ENCODE data around the gene HECTD2. TPM values are rescaled to one million over a fixed set of nuclear protein-coding genes. Genes with fewer than 3 reads are reported as not detected.

The HECTD2 gene
- total RNA-seq, 1 experiment from 2014 or later: 2.0 TPM

- BruUV-seq (replicated peaks): no TSS peak
- no peak for DNase-seq
- H3K36me3 ChIP-seq (ENCODE audit: control insufficient read depth, insufficient read depth, low read length): no peaks in the 10 kb centered on the region
- H3K9me3 ChIP-seq: no peaks in the 10 kb centered on the region; the same call in 1 of the 2 replicates
- intact Hi-C loops (cut with micrococcal nuclease; ENCODE audit: unreplicated experiment): no loop called here
- Mint-ChIP-seq H3K27me3 (ENCODE audit: insufficient read depth, unreplicated experiment) (peaks cover 19% of the 10 kb centered on the region), H3K4me1 (ENCODE audit: low read depth, unreplicated experiment) (peaks cover 1% of the 10 kb centered on the region), H3K27ac (ENCODE audit: unreplicated experiment) (no peak overlapping the region), H3K36me3 (ENCODE audit: insufficient read depth, unreplicated experiment) (no peaks in the 10 kb centered on the region), H3K4me3 (ENCODE audit: unreplicated experiment) (no peak overlapping the region), H3K9me3 (ENCODE audit: unreplicated experiment) (no peaks in the 10 kb centered on the region)
- no peaks in the 10 kb centered on the region; the same call in none of the 2 replicates for H3K27me3 ChIP-seq (replicated peaks; ENCODE audit: control insufficient read depth, insufficient read depth, low read length)
- H3K4me3 ChIP-seq (ENCODE audit: low read depth, low read length): no peak overlapping the region
- no peaks in the 10 kb centered on the region for H3K4me1 ChIP-seq
- ChIA-PET POLR2A (no interaction called here), CTCF (no interaction called here)
- TF ChIP-seq CTCF (IDR thresholded peaks at IDR 0.05; ENCODE audit: insufficient read depth in 1 of 2, low read depth in 1 of 2, low read length in 1 of 2, severe bottlenecking in 1 of 2, unreplicated experiment in 1 of 2): no peak
Measured at GRCh38 chr10:91380873-91381256, 29.3 kb upstream of the HECTD2 start.

DNA sequence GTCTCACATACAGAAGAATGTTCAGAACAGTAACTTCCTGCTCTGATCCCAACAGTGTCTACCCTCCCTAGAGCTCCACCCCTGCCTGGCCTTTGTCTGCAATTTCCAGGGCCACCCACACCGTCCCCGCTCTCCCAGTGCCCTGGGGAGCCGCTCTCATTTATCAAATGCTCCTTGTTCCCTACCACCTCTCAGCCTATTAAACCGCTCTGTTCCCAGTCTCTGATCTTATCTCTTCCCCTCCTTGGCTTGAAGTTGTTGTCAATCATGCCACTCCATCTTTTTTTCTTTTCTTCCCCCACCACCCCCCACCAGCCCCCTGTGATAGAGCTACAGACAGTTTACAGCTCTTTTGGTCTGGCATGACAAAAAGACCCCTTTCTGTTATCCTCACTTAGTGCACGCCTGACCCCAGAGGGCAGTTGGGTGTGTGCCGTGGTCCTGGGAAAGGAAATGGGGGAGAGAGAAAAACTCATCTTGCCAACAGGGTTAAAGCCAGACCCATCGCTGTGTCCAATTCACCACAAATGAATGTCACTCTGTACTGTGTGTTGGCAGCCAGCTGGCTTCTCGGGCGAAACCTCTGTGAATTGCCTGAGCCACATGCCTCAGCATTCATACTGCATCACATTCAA is 28.8 kb upstream of the HECTD2 start:
- Histone ChIP-seq H3K4me3 (ENCODE audit: low read depth, low read length) (no peak overlapping the region), H3K27me3 (replicated peaks; ENCODE audit: control insufficient read depth, insufficient read depth, low read length) (no peaks in the 10 kb centered on the region; the same call in none of the 2 replicates), H3K4me1 (no peaks in the 10 kb centered on the region), H3K36me3 (ENCODE audit: control insufficient read depth, insufficient read depth, low read length) (no peaks in the 10 kb centered on the region), H3K9me3 (no peaks in the 10 kb centered on the region; the same call in 1 of the 2 replicates)
- Mint-ChIP-seq H3K27ac (ENCODE audit: unreplicated experiment) (no peak overlapping the region), H3K36me3 (ENCODE audit: insufficient read depth, unreplicated experiment) (no peaks in the 10 kb centered on the region), H3K27me3 (ENCODE audit: insufficient read depth, unreplicated experiment) (peaks cover 21% of the 10 kb centered on the region), H3K4me3 (ENCODE audit: unreplicated experiment) (no peak overlapping the region), H3K4me1 (ENCODE audit: low read depth, unreplicated experiment) (no peaks in the 10 kb centered on the region), H3K9me3 (ENCODE audit: unreplicated experiment) (no peaks in the 10 kb centered on the region)
- BruUV-seq (replicated peaks): no TSS peak
- CTCF ChIA-PET: no interaction called here
- no peak for TF ChIP-seq CTCF (IDR thresholded peaks at IDR 0.05; ENCODE audit: insufficient read depth in 1 of 2, low read depth in 1 of 2, low read length in 1 of 2, severe bottlenecking in 1 of 2, unreplicated experiment in 1 of 2)
- POLR2A ChIA-PET: no interaction called here
- intact Hi-C loops (cut with micrococcal nuclease; ENCODE audit: unreplicated experiment): no loop called here
- DNase-seq: no peak

DNA sequence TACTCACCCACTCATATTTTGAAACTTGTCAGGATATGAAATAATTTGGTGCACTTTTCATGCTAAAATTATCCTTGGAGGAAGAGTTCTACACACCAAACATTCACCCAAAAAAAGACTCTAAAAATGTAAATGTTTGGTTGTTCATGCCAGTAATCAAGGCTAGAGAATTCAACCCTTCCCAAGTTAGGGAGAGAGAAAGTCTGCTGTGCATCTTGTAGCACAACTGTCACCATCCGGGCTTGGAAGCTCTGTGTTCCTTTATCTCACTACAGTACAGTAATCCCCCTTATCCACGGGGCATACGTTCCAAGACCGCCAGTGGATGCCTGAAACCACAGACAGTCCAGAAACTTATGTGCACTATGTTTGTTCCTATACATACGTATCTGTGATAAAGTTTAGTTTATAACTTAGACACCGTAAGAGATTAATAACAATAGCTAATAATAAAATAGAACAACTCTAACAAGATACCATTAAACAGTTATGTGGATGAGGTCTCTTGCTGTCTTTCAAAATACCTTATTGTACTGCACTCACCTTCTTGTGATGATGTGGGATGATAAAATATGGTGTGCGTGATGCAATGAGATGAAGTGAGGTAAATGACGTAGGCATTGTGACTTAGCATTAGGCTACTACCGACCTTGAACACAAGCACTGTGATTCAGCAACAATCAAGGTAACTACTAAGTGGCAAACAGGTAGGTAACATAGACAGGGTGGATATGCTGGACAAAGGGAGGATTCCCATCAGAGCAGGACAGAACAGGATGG is 24.6 kb upstream of the HECTD2 start:
- Histone ChIP-seq H3K36me3 (ENCODE audit: control insufficient read depth, insufficient read depth, low read length) (no peaks in the 10 kb centered on the region), H3K9me3 (no peaks in the 10 kb centered on the region), H3K4me3 (ENCODE audit: low read depth, low read length) (no peak overlapping the region), H3K4me1 (peaks cover 5% of the 10 kb centered on the region; the same call in 1 of the 2 replicates), H3K27me3 (replicated peaks; ENCODE audit: control insufficient read depth, insufficient read depth, low read length) (peaks cover 1% of the 10 kb centered on the region; the same call in 1 of the 2 replicates)
- CTCF ChIA-PET: no interaction called here
- no peak for TF ChIP-seq CTCF (IDR thresholded peaks at IDR 0.05; ENCODE audit: insufficient read depth in 1 of 2, low read depth in 1 of 2, low read length in 1 of 2, severe bottlenecking in 1 of 2, unreplicated experiment in 1 of 2)
- no peak for DNase-seq
- Mint-ChIP-seq H3K36me3 (ENCODE audit: insufficient read depth, unreplicated experiment) (no peaks in the 10 kb centered on the region), H3K4me3 (ENCODE audit: unreplicated experiment) (no peak overlapping the region), H3K4me1 (ENCODE audit: low read depth, unreplicated experiment) (no peaks in the 10 kb centered on the region), H3K27ac (ENCODE audit: unreplicated experiment) (no peak overlapping the region), H3K9me3 (ENCODE audit: unreplicated experiment) (no peaks in the 10 kb centered on the region), H3K27me3 (ENCODE audit: insufficient read depth, unreplicated experiment) (peaks cover 34% of the 10 kb centered on the region)
- no TSS peak for BruUV-seq (replicated peaks)
- POLR2A ChIA-PET: no interaction called here
- intact Hi-C loops (cut with micrococcal nuclease; ENCODE audit: unreplicated experiment): loop anchor here (5.0 kb wide), 1 partner anchor 252 kb away; no protein-coding TSS in a partner anchor

Data from Caco-2 (cell line).